Stimulated activated CD8-positive, alpha-beta memory T cell treated with anti-CD3 and anti-CD28 coated beads, Interleukin-15, amount 100 ng/mL, for 24 hours (primary cell): ENCODE data around the gene SLC43A1.

Source experiments
- DNase-seq: peaks from one replicate; pipeline ENCODE4 v3.0.0-alpha.2; 2020; ENCODE audit warnings: low read depth

SLC43A1 gene

GRCh38 chr11:57497303-57498247 lies 17.9 kb downstream of the SLC43A1 start:
- DNase-seq = no peak

- DNase-seq = no peak
These were observed 19.2 kb downstream of the SLC43A1 start for GRCh38 chr11:57496109-57496820.

- DNase-seq = peak; percentile 46
These were observed 21.7 kb downstream of the SLC43A1 start for GRCh38 chr11:57493507-57494503.

- DNase-seq = peak; percentile 27
These were observed 24.0 kb downstream of the SLC43A1 start for GRCh38 chr11:57491371-57492061.

GRCh38 chr11:57490456-57491248 lies 24.9 kb downstream of the SLC43A1 start:
- no peak for DNase-seq

GRCh38 chr11:57487920-57488659 lies 27.4 kb downstream of the SLC43A1 start:
- DNase-seq = no peak

- DNase-seq = no peak
These were observed 28.3 kb downstream of the SLC43A1 start for GRCh38 chr11:57487021-57487778.

GRCh38 chr11:57485217-57485990 lies 30.1 kb downstream of the SLC43A1 start:
- DNase-seq = no peak

GRCh38 chr11:57484141-57484710 lies 31.3 kb downstream of the SLC43A1 start:
- no peak for DNase-seq

- DNase-seq = no peak
These were observed 32.0 kb downstream of the SLC43A1 start for GRCh38 chr11:57483562-57483918.

- peak; percentile 58 for DNase-seq
These were observed 32.5 kb downstream of the SLC43A1 start for GRCh38 chr11:57482782-57483561.

GRCh38 chr11:57481915-57482781 lies 33.4 kb downstream of the SLC43A1 start:
- DNase-seq = no peak

GRCh38 chr11:57481315-57481714 lies 34.2 kb downstream of the SLC43A1 start:
- DNase-seq = no peak

GRCh38 chr11:57480409-57481137 lies 34.9 kb downstream of the SLC43A1 start:
- DNase-seq = no peak

- DNase-seq = no peak
These were observed 35.6 kb downstream of the SLC43A1 start for GRCh38 chr11:57479911-57480310.
